HepG2 (cell line): ENCODE results near the gene PHRF1. TPM values are rescaled to one million over a fixed set of nuclear protein-coding genes. Genes with fewer than 3 reads are reported as not detected.
A peak's percentile ranks its signal among the peaks of the same experiment; 100 is the strongest.

ENCODE experiments used
- PLRG1 ChIP-seq: fragments of 450-650 bp; conservative IDR thresholded peaks from 2 replicates; pipeline ENCODE4 v1.6.1; 2016
- SOX5 ChIP-seq: IDR thresholded peaks from 2 replicates; pipeline ENCODE4 v1.6.1; 2016; ENCODE audit warnings: borderline replicate concordance
- ZBTB7B ChIP-seq: sonication (generic); formaldehyde crosslinking; IDR thresholded peaks from 2 replicates; pipeline ENCODE4 v1.4.0; 2020; ENCODE audit warnings: missing genetic modification reagents
- ZFY ChIP-seq: sonication (generic); formaldehyde crosslinking; IDR thresholded peaks from 2 replicates; pipeline ENCODE4 v1.4.0; 2020; ENCODE audit warnings: missing genetic modification reagents
- ZNF124 ChIP-seq: sonication (generic); formaldehyde crosslinking; IDR thresholded peaks from 2 replicates; pipeline ENCODE4 v1.4.0; 2020; ENCODE audit warnings: missing genetic modification reagents
- polyA plus RNA-seq, 8 experiments: library from polyadenylated mRNA; depleted of rRNA in 3 of 8; stranded (reverse) in 7 of 8; unstranded in 1 of 8; fragments of >200 nt; fragmentation: Illumina TruSeq in 4 of 8; extraction: Trizol in 4 of 8; gene quantifications; 2 replicates each; pipeline versions ENCODE4 v1.2.1 to v1.2.3, GENCODE V29; 2011 to 2016; ENCODE audit warnings: low read depth in 4 of 8, missing spikeins in 1 of 8, mixed read lengths in 1 of 8; ENCODE audit not compliant: insufficient read depth in 1 of 8
- total RNA-seq, 5 experiments: library from RNA; depleted of rRNA; stranded (reverse); fragments of >200 nt; fragmentation: Illumina TruSeq; extraction: Trizol; gene quantifications; 2 replicates each; pipeline ENCODE4 v1.2.3, GENCODE V29; 2016; ENCODE audit warnings: low read depth in 1 of 5
- TF ChIP-seq, protein P1 (sequence below): sonication (generic); formaldehyde crosslinking; IDR thresholded peaks from 2 replicates; pipeline ENCODE4 v1.4.0; 2020; ENCODE audit warnings: missing genetic modification reagents
- TF ChIP-seq, protein P2 (sequence below): sonication (generic); formaldehyde crosslinking; IDR thresholded peaks from 2 replicates; pipeline ENCODE4 v1.5.1; 2020; ENCODE audit warnings: missing genetic modification reagents, mild to moderate bottlenecking, borderline replicate concordance
- TF ChIP-seq, protein P3 (sequence below): sonication (generic); formaldehyde crosslinking; IDR thresholded peaks from 2 replicates; pipeline ENCODE4 v1.4.0; 2020; ENCODE audit warnings: missing genetic modification reagents

PHRF1 gene
- total and polyA plus RNA-seq, 2 of the 13 experiments (the other 11 are each of a cell fraction or from before 2014, with no cell fraction given) = 8.2 to 16.7 TPM

DNA sequence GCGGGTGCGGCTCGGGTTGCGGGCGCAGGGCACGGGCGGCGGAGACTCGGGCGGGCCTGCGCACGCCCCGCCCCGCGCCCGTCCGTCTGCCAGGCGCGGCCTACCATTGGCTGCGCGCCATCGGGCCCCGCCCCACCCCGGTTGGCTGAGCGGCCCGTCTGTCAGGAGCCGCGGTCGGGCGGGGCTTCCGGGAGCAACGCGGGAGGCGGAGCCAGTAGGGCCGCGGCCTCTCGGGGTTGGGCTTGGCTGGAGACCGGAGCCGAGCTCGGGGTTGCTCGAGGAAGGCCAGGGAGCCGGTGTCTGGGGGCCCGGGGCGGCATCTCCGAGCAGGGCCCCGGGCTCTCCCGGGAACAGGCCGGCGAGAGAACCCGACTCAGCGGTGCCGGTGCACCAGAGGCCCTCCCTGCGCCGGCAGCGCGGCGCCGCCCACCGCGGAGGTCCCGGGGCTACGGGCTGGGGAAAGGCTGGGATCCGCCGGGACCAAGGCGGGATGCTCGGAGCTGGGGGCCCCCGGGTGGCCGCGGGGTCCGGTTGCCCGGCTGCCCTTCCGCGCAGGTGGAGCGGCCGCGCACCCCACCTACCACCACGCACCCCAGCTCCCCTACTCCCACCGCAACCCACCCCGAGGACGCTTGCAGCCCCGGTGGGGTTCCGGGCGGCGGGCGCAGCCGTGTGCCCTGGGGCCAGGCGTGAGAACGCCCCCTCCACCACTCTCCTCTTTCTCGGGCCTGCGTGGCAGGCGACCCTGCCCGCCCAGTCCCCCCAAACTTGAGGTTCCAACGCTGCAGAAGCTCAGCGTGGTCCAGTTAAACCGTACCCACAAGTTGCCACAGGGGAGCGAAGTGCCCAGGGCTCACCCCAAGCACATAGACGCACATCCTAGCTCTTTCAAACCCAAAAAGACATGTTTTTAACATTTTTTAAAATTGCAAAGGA lies 40.5 kb upstream of the PHRF1 start, which contains the start of gene HRAS (continued):
- TF ChIP-seq, protein P1, sequence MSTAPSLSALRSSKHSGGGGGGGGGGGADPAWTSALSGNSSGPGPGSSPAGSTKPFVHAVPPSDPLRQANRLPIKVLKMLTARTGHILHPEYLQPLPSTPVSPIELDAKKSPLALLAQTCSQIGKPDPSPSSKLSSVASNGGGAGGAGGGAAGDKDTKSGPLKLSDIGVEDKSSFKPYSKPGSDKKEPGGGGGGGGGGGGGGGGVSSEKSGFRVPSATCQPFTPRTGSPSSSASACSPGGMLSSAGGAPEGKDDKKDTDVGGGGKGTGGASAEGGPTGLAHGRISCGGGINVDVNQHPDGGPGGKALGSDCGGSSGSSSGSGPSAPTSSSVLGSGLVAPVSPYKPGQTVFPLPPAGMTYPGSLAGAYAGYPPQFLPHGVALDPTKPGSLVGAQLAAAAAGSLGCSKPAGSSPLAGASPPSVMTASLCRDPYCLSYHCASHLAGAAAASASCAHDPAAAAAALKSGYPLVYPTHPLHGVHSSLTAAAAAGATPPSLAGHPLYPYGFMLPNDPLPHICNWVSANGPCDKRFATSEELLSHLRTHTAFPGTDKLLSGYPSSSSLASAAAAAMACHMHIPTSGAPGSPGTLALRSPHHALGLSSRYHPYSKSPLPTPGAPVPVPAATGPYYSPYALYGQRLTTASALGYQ = 0 out of 2 replicates have a peak, but pooled peaks have one; percentile 31
- TF ChIP-seq PLRG1 (no peak), SOX5 (no peak), ZNF124 (CRISPR knock-in tag) (no peak), ZFY (peak; percentile 89), ZBTB7B (CRISPR knock-in tag) (peak; percentile 52; the same call in 1 of the 2 replicates)
- TF ChIP-seq, protein P2, sequence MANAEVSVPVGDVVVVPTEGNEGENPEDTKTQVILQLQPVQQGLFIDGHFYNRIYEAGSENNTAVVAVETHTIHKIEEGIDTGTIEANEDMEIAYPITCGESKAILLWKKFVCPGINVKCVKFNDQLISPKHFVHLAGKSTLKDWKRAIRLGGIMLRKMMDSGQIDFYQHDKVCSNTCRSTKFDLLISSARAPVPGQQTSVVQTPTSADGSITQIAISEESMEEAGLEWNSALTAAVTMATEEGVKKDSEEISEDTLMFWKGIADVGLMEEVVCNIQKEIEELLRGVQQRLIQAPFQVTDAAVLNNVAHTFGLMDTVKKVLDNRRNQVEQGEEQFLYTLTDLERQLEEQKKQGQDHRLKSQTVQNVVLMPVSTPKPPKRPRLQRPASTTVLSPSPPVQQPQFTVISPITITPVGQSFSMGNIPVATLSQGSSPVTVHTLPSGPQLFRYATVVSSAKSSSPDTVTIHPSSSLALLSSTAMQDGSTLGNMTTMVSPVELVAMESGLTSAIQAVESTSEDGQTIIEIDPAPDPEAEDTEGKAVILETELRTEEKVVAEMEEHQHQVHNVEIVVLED (CRISPR knock-in tag) = peak; percentile 83
- TF ChIP-seq, protein P3, sequence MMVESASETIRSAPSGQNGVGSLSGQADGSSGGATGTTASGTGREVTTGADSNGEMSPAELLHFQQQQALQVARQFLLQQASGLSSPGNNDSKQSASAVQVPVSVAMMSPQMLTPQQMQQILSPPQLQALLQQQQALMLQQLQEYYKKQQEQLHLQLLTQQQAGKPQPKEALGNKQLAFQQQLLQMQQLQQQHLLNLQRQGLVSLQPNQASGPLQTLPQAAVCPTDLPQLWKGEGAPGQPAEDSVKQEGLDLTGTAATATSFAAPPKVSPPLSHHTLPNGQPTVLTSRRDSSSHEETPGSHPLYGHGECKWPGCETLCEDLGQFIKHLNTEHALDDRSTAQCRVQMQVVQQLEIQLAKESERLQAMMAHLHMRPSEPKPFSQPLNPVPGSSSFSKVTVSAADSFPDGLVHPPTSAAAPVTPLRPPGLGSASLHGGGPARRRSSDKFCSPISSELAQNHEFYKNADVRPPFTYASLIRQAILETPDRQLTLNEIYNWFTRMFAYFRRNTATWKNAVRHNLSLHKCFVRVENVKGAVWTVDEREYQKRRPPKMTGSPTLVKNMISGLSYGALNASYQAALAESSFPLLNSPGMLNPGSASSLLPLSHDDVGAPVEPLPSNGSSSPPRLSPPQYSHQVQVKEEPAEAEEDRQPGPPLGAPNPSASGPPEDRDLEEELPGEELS (CRISPR knock-in tag) = no peak
